Adrenal gland (tissue), 12 donors: ENCODE results near the gene LRRC71. TPM values are rescaled to one million over a fixed set of nuclear protein-coding genes. Genes with fewer than 3 reads are reported as not detected.

Source experiments
- DNase-seq, 7 donors: peaks; one replicate each; pipeline ENCODE4 v3.0.0-alpha.2; 2019 to 2020
- H3K27ac ChIP-seq, 5 donors: fragments of 200-600 bp; sonication (generic) in 4 of 5; 1 replicate in 3 of 5; 2 replicates in 2 of 5; pipeline versions ENCODE4 v1.5.1 to v1.8.0; 2016 to 2020; ENCODE audit warnings: mild to moderate bottlenecking in 1 of 5
- H3K27me3 ChIP-seq: fragments of 200-600 bp; 2 replicates; pipeline ENCODE4 v1.8.0; 2021
- H3K36me3 ChIP-seq, 2 donors: fragments of 200-600 bp; replicated peaks in 1 of 2; 1 replicate in 1 of 2; 2 replicates in 1 of 2; pipeline versions ENCODE4 v1.5.1 to v1.8.0; 2018 to 2022
- H3K4me1 ChIP-seq, 2 donors: fragments of 200-600 bp; replicated peaks in 1 of 2; 1 replicate in 1 of 2; 2 replicates in 1 of 2; pipeline versions ENCODE4 v1.5.1 to v1.8.0; 2018 to 2021
- H3K4me3 ChIP-seq, 4 donors: fragments of 200-600 bp; sonication (generic) in 3 of 4; one replicate each; pipeline ENCODE4 v1.5.1; 2016 to 2018
- H3K9me3 ChIP-seq, 3 donors: fragments of 200-600 bp; sonication (generic) in 1 of 3; replicated peaks in 1 of 3; 1 replicate in 2 of 3; 2 replicates in 1 of 3; pipeline versions ENCODE4 v1.5.1 to v1.8.0; 2016 to 2021
- POLR2A ChIP-seq, 2 donors: fragments of 450-650 bp; IDR thresholded peaks; one replicate each; pipeline ENCODE4 v1.6.1; 2017; ENCODE audit warnings: antibody characterized with exemption in 2 of 2, mild to moderate bottlenecking in 2 of 2, moderate library complexity in 1 of 2
- WGBS, 4 donors: extraction: QIAGEN DNeasy Blood & Tissue Kit in 2 of 4; methylation state at CpG; one replicate each; pipeline versions ENCODE4 v1.1.5 to v1.1.7; 2013 to 2017; 5-methylcytosine and 5-hydroxymethylcytosine counted together
- intact Hi-C, 2 donors: fragments of 100-400 bp; cut with DNase I; formaldehyde crosslinking; loops; one replicate each; pipeline versions ENCODE4 v1.14.1 to v1.15.0; 2022 to 2023
- polyA plus RNA-seq, 3 donors: library from polyadenylated mRNA; stranded (reverse); fragments of 200-250 nt in 2 of 3; fragments of 350-450 nt in 1 of 3; fragmentation: Illumina TruSeq in 1 of 3; extraction: RNeasy Lipid Tissue Mini Kit (QIAGEN cat#74804) in 1 of 3; gene quantifications; one replicate each; pipeline ENCODE4 v1.2.3, GENCODE V29; 2013 to 2014
- total RNA-seq, 9 donors: library from RNA; depleted of rRNA in 4 of 9; stranded (reverse); fragments of >200 nt in 4 of 9; fragments of 120-200 nt in 1 of 9; fragmentation: NEBNext Ultra II Directional in 1 of 9; extraction: Animal tissue kit (Norgen Biotek cat#: 25700) in 1 of 9; gene quantifications; one replicate each; pipeline versions ENCODE4 v1.1.0 to v1.2.4, GENCODE V29; 2013 to 2023
- TF ChIP-seq, protein P1 (sequence below), 6 experiments: fragments of 450-650 bp in 4 of 6; fragments of 200-600 bp in 2 of 6; sonication (generic) in 1 of 6; IDR thresholded peaks; 1 replicate in 5 of 6; 2 replicates in 1 of 6; pipeline versions ENCODE4 v1.5.1 to v1.8.0; 2016 to 2021; ENCODE audit warnings: antibody characterized with exemption in 6 of 6, mild to moderate bottlenecking in 2 of 6, moderate library complexity in 1 of 6
- donor health status: healthy with polysubstance abuse.
- donor health status: Bipolar disorder and iron deficiency.
- donor health status: DM: yes; HTN: yes; CAD: no.
- donor health status: DM: no; HTN: no; CAD: no.
- donor health status: DM: no; HTN: no; CAD: no.
- donor health status: DM: yes; HTN: yes; CAD: no.

Gene LRRC71
- total and polyA plus RNA-seq, 12 donors = 0.11 to 4.6 (median 0.27) TPM; not detected in 4

DNA sequence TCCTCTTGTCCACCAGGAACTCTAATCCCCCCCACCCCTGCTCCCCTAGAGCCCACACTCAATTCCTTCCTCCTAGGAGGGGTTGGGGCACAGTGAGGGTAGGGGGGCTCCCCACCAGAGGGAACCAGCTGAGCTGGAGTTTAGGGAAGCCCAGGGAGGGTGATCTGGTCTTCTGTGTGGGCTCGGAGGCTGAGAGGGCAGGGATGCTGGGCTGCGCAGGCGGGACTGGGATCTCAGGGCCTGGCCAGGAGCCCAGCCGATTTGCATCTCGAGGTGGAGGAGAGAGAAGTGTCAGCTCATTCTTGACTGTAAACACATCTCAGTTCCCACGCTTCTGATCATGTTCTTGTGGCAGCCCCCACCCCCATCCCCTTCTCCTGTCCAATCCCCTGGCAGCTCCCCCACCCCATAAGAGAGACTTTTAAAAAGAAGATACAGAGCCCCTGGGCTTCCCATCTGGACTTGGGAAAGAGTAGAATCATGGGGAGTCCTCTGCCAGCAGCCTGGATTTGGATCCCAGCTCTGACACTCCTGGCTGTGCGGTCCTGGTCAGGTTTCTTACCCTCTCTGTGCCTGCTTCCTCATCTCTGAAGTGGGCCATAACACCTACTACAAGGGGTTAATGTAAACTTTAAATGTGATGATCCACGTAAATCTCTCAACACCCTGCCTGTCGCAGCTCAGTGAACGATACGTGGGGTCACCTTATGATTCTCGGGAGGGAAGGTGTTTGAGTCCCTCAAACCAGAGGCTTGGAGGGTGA, 20.3 kb upstream of the LRRC71 start:
- intact Hi-C loops = no loop called here
- Histone ChIP-seq H3K4me3 (no peak overlapping the region), H3K36me3 (no peaks in the 10 kb centered on the region), H3K4me1 (peaks cover 0 to 28% of the 10 kb centered on the region in 2 donors), H3K27me3 (no peaks in the 10 kb centered on the region), H3K9me3 (no peaks in the 10 kb centered on the region), H3K27ac (peak overlapping the region in 2 of 5 donors; percentile 84 to 90)
- DNase-seq = no peak
- TF ChIP-seq, protein P1, sequence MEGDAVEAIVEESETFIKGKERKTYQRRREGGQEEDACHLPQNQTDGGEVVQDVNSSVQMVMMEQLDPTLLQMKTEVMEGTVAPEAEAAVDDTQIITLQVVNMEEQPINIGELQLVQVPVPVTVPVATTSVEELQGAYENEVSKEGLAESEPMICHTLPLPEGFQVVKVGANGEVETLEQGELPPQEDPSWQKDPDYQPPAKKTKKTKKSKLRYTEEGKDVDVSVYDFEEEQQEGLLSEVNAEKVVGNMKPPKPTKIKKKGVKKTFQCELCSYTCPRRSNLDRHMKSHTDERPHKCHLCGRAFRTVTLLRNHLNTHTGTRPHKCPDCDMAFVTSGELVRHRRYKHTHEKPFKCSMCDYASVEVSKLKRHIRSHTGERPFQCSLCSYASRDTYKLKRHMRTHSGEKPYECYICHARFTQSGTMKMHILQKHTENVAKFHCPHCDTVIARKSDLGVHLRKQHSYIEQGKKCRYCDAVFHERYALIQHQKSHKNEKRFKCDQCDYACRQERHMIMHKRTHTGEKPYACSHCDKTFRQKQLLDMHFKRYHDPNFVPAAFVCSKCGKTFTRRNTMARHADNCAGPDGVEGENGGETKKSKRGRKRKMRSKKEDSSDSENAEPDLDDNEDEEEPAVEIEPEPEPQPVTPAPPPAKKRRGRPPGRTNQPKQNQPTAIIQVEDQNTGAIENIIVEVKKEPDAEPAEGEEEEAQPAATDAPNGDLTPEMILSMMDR (IDR thresholded peaks at IDR 0.05) = no peak
- TF ChIP-seq POLR2A (IDR thresholded peaks at IDR 0.05) = no peak
- 52 to 69% (median 63%) methylated on average over 11 to 12 of the region's 12 CpGs for WGBS, 4 donors

DNA sequence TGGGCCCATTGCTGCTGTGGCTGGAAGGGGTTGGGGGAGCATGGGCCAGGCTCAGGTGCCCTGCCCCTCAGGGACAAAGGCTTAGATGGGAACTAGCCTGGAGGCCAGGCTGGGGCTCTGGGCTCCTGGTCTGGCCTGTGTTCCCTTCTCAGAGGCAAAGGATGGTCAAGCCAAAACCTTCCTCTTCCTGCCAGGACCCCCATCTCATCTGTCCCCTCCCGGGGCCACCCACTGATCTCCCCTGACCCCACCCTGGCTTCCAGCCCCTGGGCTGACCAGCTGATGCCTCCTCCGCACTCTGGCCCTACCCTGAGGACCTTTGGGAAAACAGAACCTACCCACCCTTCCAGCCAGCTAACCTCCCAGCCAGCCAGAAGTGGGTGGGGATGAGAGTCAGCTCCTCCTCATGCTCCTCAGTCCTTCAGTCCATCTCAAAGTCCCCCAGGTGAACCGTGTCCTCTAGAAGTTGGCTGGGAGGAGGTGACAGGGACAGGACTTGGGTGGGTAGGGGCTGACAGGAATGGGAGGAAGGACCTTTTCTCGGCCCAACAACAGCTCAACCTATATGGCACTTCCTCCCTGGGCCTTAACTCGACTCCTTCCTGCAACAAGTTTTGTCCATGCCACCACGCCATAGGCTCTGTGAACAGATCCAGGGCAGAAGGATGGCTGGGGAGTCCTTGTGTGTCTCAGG, 19.4 kb upstream of the LRRC71 start:
- no peak for DNase-seq
- 45 to 65% (median 56%) methylated on average over 6 of the region's 6 CpGs for WGBS, 4 donors
- Histone ChIP-seq H3K4me3 (no peak overlapping the region), H3K27me3 (no peaks in the 10 kb centered on the region), H3K27ac (peak overlapping the region in 1 of 5 donors; percentile 90), H3K36me3 (no peaks in the 10 kb centered on the region), H3K9me3 (no peaks in the 10 kb centered on the region), H3K4me1 (peaks cover 0 to 21% of the 10 kb centered on the region in 2 donors)
- intact Hi-C loops = no loop called here
- TF ChIP-seq, protein P1 (IDR thresholded peaks at IDR 0.05) = no peak
- TF ChIP-seq POLR2A (IDR thresholded peaks at IDR 0.05) = no peak

DNA sequence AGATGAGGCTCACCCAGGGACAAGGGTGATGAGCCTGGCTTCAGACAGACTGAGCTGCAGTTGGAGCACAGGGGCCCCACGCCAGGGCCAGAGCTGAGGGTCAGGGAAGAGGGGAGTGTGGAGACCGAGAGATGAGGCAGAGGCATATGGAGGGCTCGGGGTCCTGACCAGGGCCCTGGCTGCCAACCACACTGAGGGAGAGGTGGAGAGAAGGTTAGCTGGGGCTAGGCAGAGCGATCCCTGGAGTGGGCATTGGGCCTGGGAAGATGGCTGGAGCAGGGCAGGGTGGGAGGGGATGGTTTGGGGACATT, 18.9 kb upstream of the LRRC71 start:
- TF ChIP-seq POLR2A (IDR thresholded peaks at IDR 0.05) = no peak
- TF ChIP-seq, protein P1 (IDR thresholded peaks at IDR 0.05) = no peak
- DNase-seq = no peak
- H3K4me3 ChIP-seq = no peak overlapping the region
- peaks cover 0 to 16% of the 10 kb centered on the region in 2 donors for H3K4me1 ChIP-seq
- intact Hi-C loops = no loop called here
- H3K27me3 ChIP-seq = no peaks in the 10 kb centered on the region
- 82 to 88% (median 85%) methylated on average over 4 of the region's 4 CpGs for WGBS, 4 donors
- H3K27ac ChIP-seq = peak overlapping the region in 1 of 5 donors; percentile 90
- no peaks in the 10 kb centered on the region for H3K9me3 ChIP-seq
- H3K36me3 ChIP-seq = no peaks in the 10 kb centered on the region

- no peak overlapping the region for H3K4me3 ChIP-seq
- 55 to 66% (median 60%) methylated on average over 22 of the region's 23 CpGs for WGBS, 4 donors
- peak overlapping the region in 2 of 5 donors; percentile 26 to 90 for H3K27ac ChIP-seq
- no peaks in the 10 kb centered on the region for H3K27me3 ChIP-seq
- peaks cover 0 to 15% of the 10 kb centered on the region in 2 donors for H3K4me1 ChIP-seq
- H3K9me3 ChIP-seq = no peaks in the 10 kb centered on the region
- no peak for TF ChIP-seq POLR2A (IDR thresholded peaks at IDR 0.05)
- TF ChIP-seq, protein P1 (IDR thresholded peaks at IDR 0.05) = no peak
- DNase-seq = no peak
- H3K36me3 ChIP-seq = no peaks in the 10 kb centered on the region
- intact Hi-C loops = no loop called here
Observed at GRCh38 chr1:156901966-156902915, 18.2 kb upstream of the LRRC71 start.
